Heart left ventricle (tissue), 13 donors: Measurements from ENCODE around the gene SUGCT.

Experiments used
- CTCF ChIP-seq, 12 donors: fragments of 200-600 bp; sonication (generic) in 4 of 12; IDR thresholded peaks; one replicate each; pipeline versions ENCODE4 v1.5.0 to v1.8.0; 2018 to 2022; ENCODE audit warnings: antibody characterized with exemption in 12 of 12, mild to moderate bottlenecking in 5 of 12
- POLR2A ChIP-seq, 2 donors: fragments of 450-650 bp; IDR thresholded peaks; one replicate each; pipeline ENCODE4 v1.6.1; 2017; ENCODE audit warnings: antibody characterized with exemption in 2 of 2, mild to moderate bottlenecking in 2 of 2, moderate library complexity in 2 of 2
- donor health status: ischemic (EF 13 %, LVEDD 7.1; RV severe dilation, severe dysfunction).
- donor health status: DM: no; HTN: yes; CAD: no.
- donor health status: DM: no; HTN: no; CAD: no.
- donor health status: ischemic (EF 25% LVEDD 6.9; RV normal size, moderate dysfunction).
- donor health status: ischemic (EF 25% LVEDD 5.7; RV mildly dilated, moderate dysfunction).
- donor health status: ischemic (EF 35%, LVEDD 5.7; RV mildly dilated, moderate dysfunction).
- donor health status: nonischemic (EF 11% LVEDD 7.7; RV severe dilation, severe dysfunction).
- donor health status: DM: yes; HTN: yes; CAD: no.
- donor health status: PGD.
- donor health status: ischemic (EF 29% LVEDD 5.4; RV normal size, mild dysfunction).
- donor health status: nonischemic (EF 23%, LVEDD 6.1; RV moderate dilation, normal function).

DNA sequence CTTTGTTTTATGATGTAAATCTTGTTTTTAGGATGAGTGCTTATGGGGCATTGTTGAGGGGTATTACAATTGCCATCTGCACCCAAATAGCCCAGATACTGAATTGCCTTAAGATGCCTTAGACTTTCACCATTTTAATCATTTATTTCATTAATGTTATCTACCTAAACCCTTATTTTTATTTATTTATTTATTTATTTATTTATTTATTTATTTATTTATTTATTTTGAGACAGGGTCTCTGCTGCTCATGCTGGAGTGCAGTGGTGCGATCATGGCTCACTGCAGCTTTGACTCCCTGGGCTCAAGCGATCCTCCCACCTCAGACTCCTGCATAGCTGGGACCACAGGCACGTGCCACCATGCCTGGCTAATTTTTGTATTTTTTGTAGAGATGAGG lies 560.2 kb downstream of the SUGCT start:
- TF ChIP-seq CTCF (IDR thresholded peaks at IDR 0.05) (no peak), POLR2A (IDR thresholded peaks at IDR 0.05) (no peak)
